GM18907 (cell line): ENCODE data around the gene SLC6A8.
"Not testable (repeated sequence)": the region's sequence is repeated elsewhere in the genome, so short reads cannot be mapped to it uniquely, and the experiment has no call there.

Source experiments
- ATAC-seq: cut with Tn5 transposase; IDR thresholded peaks from one replicate; pipeline ENCODE4 v1.9.1; 2021; ENCODE audit warnings: mild to moderate bottlenecking, moderate library complexity; ENCODE audit not compliant: unreplicated experiment

SLC6A8 gene

GRCh38 chrX:153728951-153729631 is 41.4 kb downstream of the SLC6A8 start:
- no peak for ATAC-seq

- not testable (repeated sequence) for ATAC-seq
Measured at GRCh38 chrX:153730115-153730514, 42.4 kb downstream of the SLC6A8 start.

GRCh38 chrX:153731117-153731844 is 43.6 kb downstream of the SLC6A8 start:
- no peak for ATAC-seq

GRCh38 chrX:153731845-153732215 is 44.1 kb downstream of the SLC6A8 start:
- no peak for ATAC-seq

- ATAC-seq = no peak
Measured at GRCh38 chrX:153732401-153732800, 44.7 kb downstream of the SLC6A8 start.

GRCh38 chrX:153733651-153734240 is 46.0 kb downstream of the SLC6A8 start:
- ATAC-seq = no peak

GRCh38 chrX:153734871-153735270 is 47.1 kb downstream of the SLC6A8 start:
- ATAC-seq = no peak

- ATAC-seq = no peak
Measured at GRCh38 chrX:153735274-153735673, 47.5 kb downstream of the SLC6A8 start.

GRCh38 chrX:153736071-153736820 is 48.5 kb downstream of the SLC6A8 start:
- ATAC-seq = no peak

GRCh38 chrX:153736871-153737441 is 49.2 kb downstream of the SLC6A8 start:
- ATAC-seq = no peak

GRCh38 chrX:153738056-153738605 is 50.4 kb downstream of the SLC6A8 start:
- no peak for ATAC-seq

- no peak for ATAC-seq
Measured at GRCh38 chrX:153739754-153740486, 52.2 kb downstream of the SLC6A8 start.

- no peak for ATAC-seq
Measured at GRCh38 chrX:153740631-153741222, 53.0 kb downstream of the SLC6A8 start.

- no peak for ATAC-seq
Measured at GRCh38 chrX:153741446-153741845, 53.7 kb downstream of the SLC6A8 start.

GRCh38 chrX:153742111-153742510 is 54.4 kb downstream of the SLC6A8 start:
- not testable (repeated sequence) for ATAC-seq

GRCh38 chrX:153742796-153743467 is 55.2 kb downstream of the SLC6A8 start:
- not testable (repeated sequence) for ATAC-seq

- ATAC-seq = not testable (repeated sequence)
Measured at GRCh38 chrX:153743468-153744209, 55.9 kb downstream of the SLC6A8 start.
